ENCODE data around the gene KIF4A.
"Not testable (repeated sequence)": the region's sequence is repeated elsewhere in the genome, so short reads cannot be mapped to it uniquely, and the experiment has no call there.

The KIF4A gene

DNA sequence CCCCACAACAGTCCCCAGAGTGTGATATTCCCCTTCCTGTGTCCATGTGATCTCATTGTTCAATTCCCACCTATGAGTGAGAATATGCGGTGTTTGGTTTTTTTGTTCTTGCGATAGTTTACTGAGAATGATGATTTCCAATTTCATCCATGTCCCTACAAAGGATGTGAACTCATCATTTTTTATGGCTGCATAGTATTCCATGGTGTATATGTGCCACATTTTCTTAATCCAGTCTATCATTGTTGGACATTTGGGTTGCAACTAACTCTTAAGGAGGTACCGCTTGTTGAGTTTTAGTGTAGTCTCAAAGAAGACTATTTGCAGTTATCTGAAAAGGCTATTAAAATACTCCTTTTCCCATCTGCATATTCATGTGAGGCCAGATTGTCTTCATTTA is 110.3 kb downstream of the KIF4A start:
- not testable (repeated sequence) for DNase-seq

DNA sequence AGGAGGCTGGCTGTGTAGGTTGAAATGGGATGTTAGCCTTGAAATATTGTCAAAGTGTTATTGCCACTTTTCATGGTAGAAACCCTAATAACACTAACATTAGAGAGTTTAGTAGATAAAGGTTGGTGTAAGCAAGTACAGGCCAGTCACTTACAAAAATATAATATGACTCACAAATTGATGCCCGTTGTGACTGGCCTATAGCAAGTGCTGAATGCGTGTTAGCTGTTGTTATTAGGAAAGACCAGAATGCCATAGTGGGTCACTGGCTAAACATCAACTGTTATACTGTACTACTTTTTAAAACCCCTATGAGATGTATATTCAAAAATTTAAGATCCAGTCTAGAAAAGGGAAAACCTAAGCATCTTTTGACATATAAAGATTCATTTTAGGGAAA is 112.8 kb downstream of the KIF4A start:
- no peak for DNase-seq

DNA sequence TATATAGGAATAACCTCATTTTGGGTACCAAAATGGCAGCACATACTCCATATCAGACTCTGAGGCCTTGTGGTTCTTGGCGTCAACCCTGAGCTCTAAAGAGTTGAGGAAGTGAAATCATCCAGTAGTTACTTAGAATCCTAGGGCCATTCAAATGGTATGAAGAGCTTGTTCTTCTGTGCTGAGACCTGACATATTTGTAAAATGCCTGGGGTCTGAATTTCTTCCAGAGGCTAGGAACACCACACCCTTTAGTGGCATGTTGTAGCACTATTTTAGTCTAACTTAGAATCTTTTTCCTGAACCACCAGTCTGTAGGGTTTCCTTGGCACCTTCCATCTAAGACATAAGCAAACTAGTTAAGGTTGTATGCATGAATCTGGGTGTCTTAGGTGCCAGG is 115.1 kb downstream of the KIF4A start:
- no peak for DNase-seq

- no peak for DNase-seq
Measured at GRCh38 chrX:70410921-70411320, 121.0 kb downstream of the KIF4A start.

DNA sequence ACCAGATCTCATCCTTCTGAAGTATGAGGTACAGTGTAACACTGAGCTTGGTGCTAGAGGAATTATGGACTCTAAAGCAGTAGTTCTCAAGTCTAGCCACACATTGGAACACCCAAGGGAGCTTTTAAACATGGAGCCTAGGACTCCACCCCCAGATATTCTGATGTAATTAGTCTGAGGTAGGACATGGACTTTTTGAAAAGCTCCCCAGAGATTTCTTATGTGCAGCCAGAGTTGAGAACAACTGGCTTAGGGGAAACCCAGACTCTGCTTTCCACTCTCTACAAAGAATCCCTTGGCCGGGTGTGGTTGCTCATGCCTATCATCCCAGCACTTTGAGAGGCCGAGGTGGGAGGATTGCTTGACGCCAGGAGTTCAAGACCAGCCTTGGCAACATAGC is 121.6 kb downstream of the KIF4A start:
- no peak for DNase-seq

DNA sequence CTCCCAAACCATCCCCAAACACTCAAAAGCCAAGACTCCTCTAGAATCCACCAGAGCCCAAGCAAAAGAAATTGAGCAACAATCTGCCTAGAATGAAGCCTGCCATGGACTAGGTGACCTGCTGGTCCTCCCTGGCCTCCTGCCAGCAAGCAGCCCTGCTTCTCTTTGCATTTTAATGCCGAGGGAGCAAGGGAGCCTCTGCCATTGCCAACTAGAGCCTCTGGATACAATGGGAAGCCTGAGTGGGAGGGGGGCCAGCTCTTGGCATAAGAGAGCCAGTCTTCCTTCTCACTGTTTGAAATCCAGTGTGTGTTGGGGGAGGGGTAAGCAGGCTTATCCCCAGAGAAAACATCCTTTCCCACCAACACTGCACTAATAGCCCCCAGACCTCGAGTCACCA is 131.7 kb downstream of the KIF4A start:
- DNase-seq: no peak

- no peak for DNase-seq
Measured at GRCh38 chrX:70422851-70423341, 133.0 kb downstream of the KIF4A start, which contains the start of gene GDPD2. Gene GDPD2, plus strand, starts transcription at chrX:70423314. Its CDS starts 1,671 bp downstream, at chrX:70424985.

GRCh38 chrX:70423936-70424675 is 134.2 kb downstream of the KIF4A start:
- no peak for DNase-seq

GRCh38 chrX:70424801-70425200 is 134.9 kb downstream of the KIF4A start:
- no peak for DNase-seq

- DNase-seq: no peak
Measured at GRCh38 chrX:70426286-70427278, 136.7 kb downstream of the KIF4A start.

DNA sequence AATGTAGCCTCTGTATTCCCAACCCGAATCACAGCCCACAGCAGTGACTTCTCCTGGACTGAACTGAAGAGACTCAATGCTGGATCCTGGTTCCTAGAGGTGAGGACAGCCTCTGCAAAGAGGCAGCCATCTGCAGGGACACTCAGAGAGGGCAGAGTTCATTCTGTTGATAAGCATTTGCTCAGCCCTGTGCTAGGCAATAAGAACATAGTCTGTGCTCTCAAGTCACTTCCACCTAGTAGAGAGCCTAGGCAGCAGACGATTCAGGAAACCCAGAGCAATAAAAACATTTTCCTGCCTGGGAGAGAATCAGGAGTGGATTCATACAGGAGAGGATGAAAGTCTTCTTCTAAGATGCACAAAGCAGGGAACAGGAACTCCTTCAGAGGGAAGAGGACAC is 137.5 kb downstream of the KIF4A start:
- DNase-seq: no peak

- no peak for DNase-seq
Measured at GRCh38 chrX:70429759-70430158, 139.9 kb downstream of the KIF4A start.

DNA sequence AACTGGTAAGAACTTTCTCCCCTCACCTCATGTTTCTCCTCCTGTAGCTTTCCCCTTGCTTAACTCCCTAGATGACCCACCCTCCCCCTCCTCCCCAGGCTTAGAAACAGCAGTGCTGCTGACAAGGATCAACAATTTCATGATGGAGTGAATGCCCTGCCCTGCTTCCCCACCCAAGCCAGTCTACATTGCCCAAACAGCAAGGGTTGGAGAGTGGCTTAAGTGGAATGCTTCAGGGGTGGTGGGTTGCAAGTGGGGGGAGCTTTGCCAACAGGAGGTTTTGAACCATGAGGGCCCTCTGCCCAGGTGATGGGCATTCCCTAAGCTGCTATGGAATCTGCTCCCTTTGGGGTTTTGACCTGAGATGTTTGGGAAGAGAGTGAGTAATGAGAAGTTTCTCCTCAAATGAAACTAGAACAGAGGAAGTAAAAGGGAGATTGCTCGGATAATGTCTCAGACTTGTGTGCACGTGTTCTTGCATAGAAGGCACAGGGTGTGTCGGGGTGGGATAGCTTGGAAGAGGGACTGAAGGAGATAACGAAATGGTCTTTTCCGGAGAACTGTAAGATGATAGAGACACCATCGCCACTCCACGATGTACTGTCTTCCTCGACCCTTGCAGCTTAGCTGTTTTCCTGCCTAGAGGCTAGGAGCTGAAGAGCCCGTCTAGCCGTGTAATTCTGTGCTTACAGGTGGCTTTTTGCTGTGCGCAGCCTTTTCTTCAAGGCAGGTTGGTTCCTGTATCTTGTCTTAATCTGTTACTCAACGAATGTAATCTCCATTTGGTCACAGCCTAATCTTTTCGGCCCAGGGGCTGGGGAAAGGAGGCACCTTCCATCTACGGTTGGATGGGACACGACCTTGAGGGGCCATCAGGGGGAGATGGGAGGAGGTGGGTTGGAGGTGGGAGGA is 143.3 kb downstream of the KIF4A start:
- DNase-seq: no peak

DNA sequence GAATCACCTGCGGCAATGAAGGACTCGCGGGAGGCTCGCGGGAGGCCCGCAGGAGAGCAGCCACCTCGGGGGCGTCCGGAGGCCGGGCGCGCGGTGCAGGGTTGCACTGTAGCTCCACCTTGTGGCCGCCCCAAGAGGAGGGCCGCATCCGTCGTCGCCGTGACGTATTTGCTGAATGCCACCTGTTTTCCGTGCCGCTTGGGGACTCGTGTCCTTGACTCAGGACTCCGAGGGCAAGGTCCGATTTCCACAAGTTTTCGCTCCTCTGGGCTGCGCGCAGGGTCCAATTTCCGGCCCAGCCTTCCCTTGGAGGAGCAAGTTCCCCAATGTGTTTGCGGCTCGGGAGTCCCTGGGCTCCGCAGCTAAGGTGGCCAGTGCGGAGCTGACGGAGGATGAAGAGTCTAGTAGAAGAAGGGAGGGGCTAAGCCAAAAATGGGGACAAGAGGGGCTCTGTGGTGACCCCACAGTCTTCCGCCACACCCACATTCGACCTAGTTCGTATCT is 144.0 kb downstream of the KIF4A start:
- DNase-seq: peak; percentile 26

GRCh38 chrX:70434352-70434866 is 144.5 kb downstream of the KIF4A start:
- DNase-seq: no peak

DNA sequence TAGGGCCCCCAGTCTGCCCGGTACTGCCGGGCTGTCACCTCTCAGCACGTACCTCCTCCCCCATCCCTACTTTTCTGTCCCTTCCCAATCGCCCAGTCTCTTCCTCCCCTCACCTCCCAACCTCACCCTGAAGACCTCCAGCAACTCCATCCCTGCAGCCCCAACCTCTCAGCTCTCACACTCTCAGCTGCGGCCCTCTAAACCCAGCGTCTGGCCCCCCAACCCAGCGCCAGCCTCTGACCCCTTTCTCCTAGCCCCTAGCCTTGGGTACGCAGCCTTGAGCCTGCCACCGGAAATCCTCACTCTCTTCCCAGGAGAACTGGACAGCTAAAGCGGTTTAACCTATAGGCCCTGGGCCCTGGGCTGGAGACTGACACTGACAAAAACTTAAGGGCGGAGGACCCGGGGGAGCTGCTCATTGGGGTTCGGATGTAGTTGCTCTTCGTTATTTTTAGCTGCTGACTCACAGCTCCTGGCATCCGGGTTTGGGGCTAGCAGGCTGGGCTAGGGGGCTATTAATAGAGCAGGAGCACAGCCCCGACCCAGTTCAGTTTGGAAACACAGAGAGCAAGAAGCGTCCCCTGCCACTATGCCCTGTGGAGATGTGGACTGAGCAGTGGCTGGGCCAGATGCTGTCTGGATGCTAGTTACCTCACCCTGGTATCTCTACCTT is 145.1 kb downstream of the KIF4A start:
- DNase-seq: no peak

- no peak for DNase-seq
Measured at GRCh38 chrX:70436343-70436742, 146.4 kb downstream of the KIF4A start.

DNA sequence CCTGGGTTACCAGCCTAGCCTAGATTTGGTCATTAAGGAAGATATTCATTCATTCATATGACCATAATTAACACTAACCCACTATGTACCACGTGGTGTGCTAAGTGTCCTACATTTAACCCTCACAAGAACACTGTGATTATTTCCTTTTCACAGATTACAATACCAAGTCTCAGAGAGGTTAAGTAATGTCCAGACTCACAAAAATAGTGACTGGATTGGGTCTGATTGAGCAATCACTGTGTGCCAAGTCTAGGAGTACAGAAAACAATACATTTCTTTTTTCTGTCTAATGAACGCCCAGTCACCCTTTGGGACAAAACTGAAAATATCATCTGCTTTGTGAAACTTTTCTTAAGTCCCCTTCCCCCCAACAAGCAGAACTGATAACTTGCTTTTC is 147.1 kb downstream of the KIF4A start:
- DNase-seq: no peak

- no peak for DNase-seq
Measured at GRCh38 chrX:70437921-70438665, 148.2 kb downstream of the KIF4A start.

DNA sequence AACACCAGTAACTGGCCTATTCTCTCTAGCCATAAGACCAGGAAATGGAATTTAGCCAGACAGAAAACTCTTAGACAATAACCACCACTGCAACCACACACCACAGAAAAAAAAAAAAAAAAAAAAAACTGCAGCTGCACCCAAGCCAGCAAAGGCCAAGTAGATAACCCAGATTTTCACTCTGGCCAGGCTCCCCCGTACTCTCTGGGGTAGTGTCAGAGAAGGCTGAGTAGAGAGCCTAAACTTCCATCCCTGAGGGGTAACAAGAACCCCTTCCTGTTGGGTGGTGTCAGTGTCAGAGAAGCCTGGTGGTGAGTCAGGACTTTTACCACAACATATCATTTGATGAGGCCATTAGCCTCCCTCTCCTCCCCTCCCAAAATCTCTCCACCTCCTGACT is 149.1 kb downstream of the KIF4A start:
- peak; percentile 15 for DNase-seq

- no peak for DNase-seq
Measured at GRCh38 chrX:70442224-70442623, 152.3 kb downstream of the KIF4A start.

Data from NK-92 treated with Interleukin-12 subunit alpha and Interleukin-12 subunit beta, amount 100 ng/mL, for 24 hours (cell line).